ENCODE results near the gene MRM3.

MRM3 gene

DNA sequence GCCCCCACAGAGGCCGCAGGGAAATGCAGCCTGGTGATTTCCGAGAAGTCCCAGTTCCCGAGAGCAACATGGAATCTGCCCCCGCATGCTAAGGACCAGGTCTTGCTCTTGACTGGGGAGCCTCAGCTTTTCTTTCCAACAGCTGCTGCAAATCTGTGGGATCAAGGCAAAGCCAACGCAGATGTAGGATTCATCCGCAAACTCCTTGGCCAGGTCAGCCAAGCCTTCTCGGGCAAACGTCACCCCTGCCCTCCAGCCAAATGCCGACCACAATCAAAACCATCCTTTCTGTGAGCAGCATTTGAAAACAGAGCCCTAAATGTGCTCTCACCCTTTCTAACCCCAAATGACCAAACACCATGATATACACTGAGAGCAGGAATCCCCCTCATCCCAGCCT lies 54.0 kb downstream of the MRM3 start:
- Histone ChIP-seq H2AFZ (ENCODE audit: low read depth, low read length, severe bottlenecking) (no peak overlapping the region), H3K79me2 (ENCODE audit: insufficient read depth, low read length) (no peaks in the 10 kb centered on the region), H3K4me2 (ENCODE audit: low read depth, low read length, poor library complexity, severe bottlenecking) (no peak overlapping the region), H3K27ac (ENCODE audit: low read depth, low read length) (no peak overlapping the region), H3K9ac (ENCODE audit: low read length) (no peak overlapping the region), H3K9me2 (replicated peaks; ENCODE audit: insufficient read depth, low read length) (no peaks in the 10 kb centered on the region), H3K36me3 (ENCODE audit: low read length) (no peaks in the 10 kb centered on the region), H3K9me3 (ENCODE audit: insufficient read depth, low read length) (no peaks in the 10 kb centered on the region), H4K20me1 (ENCODE audit: low read depth, low read length) (no peaks in the 10 kb centered on the region), H3K27me3 (ENCODE audit: low read length) (no peaks in the 10 kb centered on the region), H3K4me3 (ENCODE audit: insufficient read depth, low read length, poor library complexity, severe bottlenecking) (no peak overlapping the region), H3F3A (ENCODE audit: insufficient read depth) (no peaks in the 10 kb centered on the region)
- TF ChIP-seq, protein P1, sequence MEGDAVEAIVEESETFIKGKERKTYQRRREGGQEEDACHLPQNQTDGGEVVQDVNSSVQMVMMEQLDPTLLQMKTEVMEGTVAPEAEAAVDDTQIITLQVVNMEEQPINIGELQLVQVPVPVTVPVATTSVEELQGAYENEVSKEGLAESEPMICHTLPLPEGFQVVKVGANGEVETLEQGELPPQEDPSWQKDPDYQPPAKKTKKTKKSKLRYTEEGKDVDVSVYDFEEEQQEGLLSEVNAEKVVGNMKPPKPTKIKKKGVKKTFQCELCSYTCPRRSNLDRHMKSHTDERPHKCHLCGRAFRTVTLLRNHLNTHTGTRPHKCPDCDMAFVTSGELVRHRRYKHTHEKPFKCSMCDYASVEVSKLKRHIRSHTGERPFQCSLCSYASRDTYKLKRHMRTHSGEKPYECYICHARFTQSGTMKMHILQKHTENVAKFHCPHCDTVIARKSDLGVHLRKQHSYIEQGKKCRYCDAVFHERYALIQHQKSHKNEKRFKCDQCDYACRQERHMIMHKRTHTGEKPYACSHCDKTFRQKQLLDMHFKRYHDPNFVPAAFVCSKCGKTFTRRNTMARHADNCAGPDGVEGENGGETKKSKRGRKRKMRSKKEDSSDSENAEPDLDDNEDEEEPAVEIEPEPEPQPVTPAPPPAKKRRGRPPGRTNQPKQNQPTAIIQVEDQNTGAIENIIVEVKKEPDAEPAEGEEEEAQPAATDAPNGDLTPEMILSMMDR (IDR thresholded peaks at IDR 0.05; ENCODE audit: insufficient read depth, low read length, poor library complexity, severe bottlenecking), result no peak
- no peak for TF ChIP-seq EZH2phosphoT487 (conservative IDR thresholded peaks at IDR 0.05; ENCODE audit: low read length)

DNA sequence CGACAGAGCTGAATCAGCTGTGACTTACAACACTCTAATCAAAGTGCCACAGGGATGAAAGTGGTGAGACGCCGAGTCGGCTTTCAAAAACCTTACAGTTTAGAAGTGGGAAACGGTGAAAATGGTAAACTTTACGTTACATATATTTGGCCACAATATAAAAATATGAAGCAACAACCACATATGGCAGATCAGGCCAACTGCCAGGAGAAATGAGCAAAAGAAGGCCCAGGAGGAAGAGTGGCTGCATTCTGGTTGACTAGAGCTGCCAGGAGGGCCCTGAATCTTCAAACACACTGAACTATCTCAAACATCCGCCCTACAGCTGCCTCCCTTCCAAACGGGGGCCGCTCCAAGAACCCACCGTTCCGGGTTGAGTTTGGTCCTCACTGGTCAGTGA lies 56.3 kb downstream of the MRM3 start:
- Histone ChIP-seq H3K27ac (ENCODE audit: low read depth, low read length) (no peak overlapping the region), H4K20me1 (ENCODE audit: low read depth, low read length) (no peaks in the 10 kb centered on the region), H3K9me3 (ENCODE audit: insufficient read depth, low read length) (no peaks in the 10 kb centered on the region), H3K4me3 (ENCODE audit: insufficient read depth, low read length, poor library complexity, severe bottlenecking) (no peak overlapping the region), H3K36me3 (ENCODE audit: low read length) (no peaks in the 10 kb centered on the region), H3F3A (ENCODE audit: insufficient read depth) (no peaks in the 10 kb centered on the region), H3K27me3 (ENCODE audit: low read length) (no peaks in the 10 kb centered on the region), H3K9me2 (replicated peaks; ENCODE audit: insufficient read depth, low read length) (no peaks in the 10 kb centered on the region), H2AFZ (ENCODE audit: low read depth, low read length, severe bottlenecking) (no peak overlapping the region), H3K9ac (ENCODE audit: low read length) (no peak overlapping the region), H3K79me2 (ENCODE audit: insufficient read depth, low read length) (no peaks in the 10 kb centered on the region), H3K4me2 (ENCODE audit: low read depth, low read length, poor library complexity, severe bottlenecking) (no peak overlapping the region)
- no peak for TF ChIP-seq EZH2phosphoT487 (conservative IDR thresholded peaks at IDR 0.05; ENCODE audit: low read length)
- TF ChIP-seq, protein P1 (IDR thresholded peaks at IDR 0.05; ENCODE audit: insufficient read depth, low read length, poor library complexity, severe bottlenecking), result no peak

DNA sequence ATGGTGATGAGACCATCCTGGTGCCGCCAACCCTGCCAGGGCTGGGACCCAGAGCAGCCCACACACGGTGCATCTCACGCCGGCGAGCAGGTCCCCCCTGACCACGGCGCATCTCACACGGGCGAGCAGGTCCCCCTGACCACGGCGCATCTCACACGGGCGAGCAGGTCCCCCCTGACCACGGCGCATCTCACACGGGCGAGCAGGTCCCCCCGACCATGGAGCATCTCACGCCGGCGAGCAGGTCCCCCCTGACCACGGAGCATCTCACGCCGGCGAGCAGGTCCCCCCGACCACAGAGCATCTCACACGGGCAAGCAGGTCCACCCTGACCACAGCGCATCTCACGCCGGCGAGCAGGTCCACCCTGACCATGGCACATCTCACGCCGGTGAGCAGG lies 59.2 kb downstream of the MRM3 start:
- no peak overlapping the region for H3K4me2 ChIP-seq (ENCODE audit: low read depth, low read length, poor library complexity, severe bottlenecking)
- TF ChIP-seq, protein P1 (IDR thresholded peaks at IDR 0.05; ENCODE audit: insufficient read depth, low read length, poor library complexity, severe bottlenecking), result no peak
- no peak for TF ChIP-seq EZH2phosphoT487 (conservative IDR thresholded peaks at IDR 0.05; ENCODE audit: low read length)
- H3K4me3 ChIP-seq (ENCODE audit: insufficient read depth, low read length, poor library complexity, severe bottlenecking), result no peak overlapping the region
- H3K9me2 ChIP-seq (replicated peaks; ENCODE audit: insufficient read depth, low read length), result no peaks in the 10 kb centered on the region
- no peaks in the 10 kb centered on the region for H4K20me1 ChIP-seq (ENCODE audit: low read depth, low read length)
- H3K27ac ChIP-seq (ENCODE audit: low read depth, low read length), result no peak overlapping the region
- no peak overlapping the region for H2AFZ ChIP-seq (ENCODE audit: low read depth, low read length, severe bottlenecking)
- H3K9ac ChIP-seq (ENCODE audit: low read length), result no peak overlapping the region
- no peaks in the 10 kb centered on the region for H3K36me3 ChIP-seq (ENCODE audit: low read length)
- H3K27me3 ChIP-seq (ENCODE audit: low read length), result no peaks in the 10 kb centered on the region
- no peaks in the 10 kb centered on the region for H3K79me2 ChIP-seq (ENCODE audit: insufficient read depth, low read length)
- H3F3A ChIP-seq (ENCODE audit: insufficient read depth), result no peaks in the 10 kb centered on the region
- H3K9me3 ChIP-seq (ENCODE audit: insufficient read depth, low read length), result no peaks in the 10 kb centered on the region

All from SU-DHL-6 (cell line).